Measurements from ENCODE around the gene AHRR. TPM values are rescaled to one million over a fixed set of nuclear protein-coding genes. Genes with fewer than 3 reads are reported as not detected.
A peak's percentile ranks its signal among the peaks of the same experiment; 100 is the strongest.

Gene AHRR
- total RNA-seq, 1 donor from 2014 or later, result 2.0 TPM

- Mint-ChIP-seq H3K27me3 (ENCODE audit: unreplicated experiment) (peaks cover under 1% of the 10 kb centered on the region), H3K9me3 (ENCODE audit: unreplicated experiment) (peaks cover 4% of the 10 kb centered on the region), H3K4me1 (ENCODE audit: low read depth, unreplicated experiment) (no peaks in the 10 kb centered on the region), H3K27ac (ENCODE audit: unreplicated experiment) (no peak overlapping the region), H3K4me3 (ENCODE audit: unreplicated experiment) (no peak overlapping the region), H3K36me3 (ENCODE audit: unreplicated experiment) (no peaks in the 10 kb centered on the region)
- DNase-seq, result no peak
- no peak for TF ChIP-seq CTCF (IDR thresholded peaks at IDR 0.05; ENCODE audit: partially characterized antibody, unreplicated experiment)
Observed at GRCh38 chr5:337563-338130, 16.1 kb downstream of the AHRR start.

- Mint-ChIP-seq H3K4me3 (ENCODE audit: unreplicated experiment) (peak overlapping the region; percentile 63), H3K27me3 (ENCODE audit: unreplicated experiment) (peaks cover 7% of the 10 kb centered on the region), H3K36me3 (ENCODE audit: unreplicated experiment) (no peaks in the 10 kb centered on the region), H3K9me3 (ENCODE audit: unreplicated experiment) (peaks cover 6% of the 10 kb centered on the region), H3K4me1 (ENCODE audit: low read depth, unreplicated experiment) (peaks cover 4% of the 10 kb centered on the region), H3K27ac (ENCODE audit: unreplicated experiment) (no peak overlapping the region)
- DNase-seq, result no peak
- TF ChIP-seq CTCF (IDR thresholded peaks at IDR 0.05; ENCODE audit: partially characterized antibody, unreplicated experiment), result no peak
Observed at GRCh38 chr5:342501-343460, 21.3 kb downstream of the AHRR start.

GRCh38 chr5:343461-344401 is 22.2 kb downstream of the AHRR start:
- peak; percentile 72 for DNase-seq
- Mint-ChIP-seq H3K4me1 (ENCODE audit: low read depth, unreplicated experiment) (peaks cover 4% of the 10 kb centered on the region), H3K36me3 (ENCODE audit: unreplicated experiment) (no peaks in the 10 kb centered on the region), H3K27me3 (ENCODE audit: unreplicated experiment) (peaks cover 7% of the 10 kb centered on the region), H3K4me3 (ENCODE audit: unreplicated experiment) (peak overlapping the region; percentile 80), H3K9me3 (ENCODE audit: unreplicated experiment) (peaks cover 10% of the 10 kb centered on the region), H3K27ac (ENCODE audit: unreplicated experiment) (no peak overlapping the region)
- TF ChIP-seq CTCF (IDR thresholded peaks at IDR 0.05; ENCODE audit: partially characterized antibody, unreplicated experiment), result no peak

- no peak overlapping the region for H3K4me3 Mint-ChIP-seq (ENCODE audit: unreplicated experiment)
- TF ChIP-seq CTCF (IDR thresholded peaks at IDR 0.05; ENCODE audit: partially characterized antibody, unreplicated experiment), result no peak
- H3K36me3 Mint-ChIP-seq (ENCODE audit: unreplicated experiment), result no peaks in the 10 kb centered on the region
- H3K27me3 Mint-ChIP-seq (ENCODE audit: unreplicated experiment), result peaks cover 7% of the 10 kb centered on the region
- H3K4me1 Mint-ChIP-seq (ENCODE audit: low read depth, unreplicated experiment), result peaks cover 4% of the 10 kb centered on the region
- no peak overlapping the region for H3K27ac Mint-ChIP-seq (ENCODE audit: unreplicated experiment)
- peaks cover 11% of the 10 kb centered on the region for H3K9me3 Mint-ChIP-seq (ENCODE audit: unreplicated experiment)
- DNase-seq, result no peak
Observed at GRCh38 chr5:344668-345067, 23.2 kb downstream of the AHRR start.

Data from glutamatergic neuron (in vitro differentiated cells).